Measurements from ENCODE around the gene ELMO3. TPM values are rescaled to one million over a fixed set of nuclear protein-coding genes. Genes with fewer than 3 reads are reported as not detected.

Gene ELMO3
- total RNA-seq, 4 donors from 2014 or later = 1.9 to 4.2 (median 3.1) TPM

- TF ChIP-seq, protein P1, sequence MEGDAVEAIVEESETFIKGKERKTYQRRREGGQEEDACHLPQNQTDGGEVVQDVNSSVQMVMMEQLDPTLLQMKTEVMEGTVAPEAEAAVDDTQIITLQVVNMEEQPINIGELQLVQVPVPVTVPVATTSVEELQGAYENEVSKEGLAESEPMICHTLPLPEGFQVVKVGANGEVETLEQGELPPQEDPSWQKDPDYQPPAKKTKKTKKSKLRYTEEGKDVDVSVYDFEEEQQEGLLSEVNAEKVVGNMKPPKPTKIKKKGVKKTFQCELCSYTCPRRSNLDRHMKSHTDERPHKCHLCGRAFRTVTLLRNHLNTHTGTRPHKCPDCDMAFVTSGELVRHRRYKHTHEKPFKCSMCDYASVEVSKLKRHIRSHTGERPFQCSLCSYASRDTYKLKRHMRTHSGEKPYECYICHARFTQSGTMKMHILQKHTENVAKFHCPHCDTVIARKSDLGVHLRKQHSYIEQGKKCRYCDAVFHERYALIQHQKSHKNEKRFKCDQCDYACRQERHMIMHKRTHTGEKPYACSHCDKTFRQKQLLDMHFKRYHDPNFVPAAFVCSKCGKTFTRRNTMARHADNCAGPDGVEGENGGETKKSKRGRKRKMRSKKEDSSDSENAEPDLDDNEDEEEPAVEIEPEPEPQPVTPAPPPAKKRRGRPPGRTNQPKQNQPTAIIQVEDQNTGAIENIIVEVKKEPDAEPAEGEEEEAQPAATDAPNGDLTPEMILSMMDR (IDR thresholded peaks at IDR 0.05) = no peak
- peak; percentile 96 for DNase-seq (ENCODE audit: low spot score)
- ATAC-seq (ENCODE audit: low FRiP score) = peak; percentile 79
These were observed 48.5 kb downstream of the ELMO3 start, which contains the start of gene FHOD1 for GRCh38 chr16:67247192-67248072. TSS of gene FHOD1 (minus strand) at chr16:67247481. CDS start at chr16:67247410, 71 bp downstream.

DNA sequence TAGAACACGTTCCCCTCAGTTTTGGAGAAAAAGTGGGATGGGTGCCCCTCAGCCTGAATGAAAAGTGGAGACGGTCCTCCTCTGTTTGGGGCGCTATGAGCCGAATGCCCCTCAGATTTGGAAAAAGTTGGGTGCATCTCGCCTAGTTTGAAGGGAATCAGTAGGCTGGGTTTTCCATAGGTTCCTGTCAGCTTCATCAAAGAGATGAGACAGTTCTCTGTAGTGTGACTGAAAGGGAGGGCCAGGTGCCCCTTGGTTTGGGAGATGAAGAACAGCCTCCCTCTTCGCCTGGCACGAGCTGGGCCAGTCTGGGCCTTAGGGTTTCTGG lies 49.1 kb downstream of the ELMO3 start:
- ATAC-seq (ENCODE audit: low FRiP score) = no peak
- TF ChIP-seq, protein P1 (IDR thresholded peaks at IDR 0.05) = no peak
- DNase-seq (ENCODE audit: low spot score) = no peak

GRCh38 chr16:67248401-67249177 lies 49.7 kb downstream of the ELMO3 start, which contains the start of gene SLC9A5:
TSS of gene SLC9A5 (plus strand) at chr16:67248979. CDS start at chr16:67249015, 36 bp downstream.
- ATAC-seq (ENCODE audit: low FRiP score) = no peak

DNA sequence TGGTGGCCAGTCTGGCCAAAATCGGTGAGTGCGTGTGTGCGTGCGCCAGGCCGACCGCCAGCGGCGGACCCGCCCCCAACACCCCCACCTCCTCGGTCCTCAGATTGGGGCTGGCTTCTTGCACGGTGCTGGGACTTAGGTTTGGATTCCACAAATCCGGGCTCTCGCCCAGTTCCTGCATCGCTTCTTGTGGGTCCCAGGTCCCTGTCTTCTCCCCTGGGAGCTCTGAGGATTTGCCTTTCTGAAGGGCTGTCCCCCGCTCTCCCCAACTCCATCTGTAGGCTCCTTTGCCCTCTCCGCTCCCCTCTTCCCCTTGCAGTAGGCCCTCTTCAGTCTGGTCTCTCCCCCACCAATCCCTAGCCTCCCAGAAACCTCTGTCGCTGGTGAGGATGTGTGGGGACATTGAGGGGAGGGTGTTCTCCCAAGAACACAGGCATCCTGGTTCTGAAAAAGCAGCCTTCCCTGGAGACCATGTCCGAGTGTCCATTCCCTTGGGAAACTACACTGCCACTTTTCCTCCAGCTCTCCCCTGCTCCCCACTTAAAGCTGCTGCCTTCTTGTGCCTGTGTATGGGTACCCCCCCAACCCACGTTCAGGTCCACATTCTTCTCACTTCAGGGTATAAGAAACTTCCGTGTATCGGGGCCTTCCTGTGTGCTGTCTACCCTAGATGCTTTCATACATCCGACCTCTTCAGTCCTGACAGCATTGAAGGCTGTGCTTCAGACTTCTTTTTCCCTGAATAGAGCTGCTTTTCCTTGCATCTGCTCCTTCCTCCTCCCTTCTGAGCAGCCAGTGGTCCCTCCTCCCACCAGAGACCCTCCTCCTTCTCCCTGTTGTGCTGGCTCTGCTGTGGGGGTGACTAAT lies 50.5 kb downstream of the ELMO3 start:
- ATAC-seq (ENCODE audit: low FRiP score) = no peak
- TF ChIP-seq, protein P1 (IDR thresholded peaks at IDR 0.05) = no peak
- DNase-seq (ENCODE audit: low spot score) = no peak

More at GRCh38 chr16:67248401-67249177, 49.7 kb downstream of the ELMO3 start, which contains the start of gene SLC9A5:
- no peak for DNase-seq (ENCODE audit: low spot score)
- TF ChIP-seq, protein P1 (IDR thresholded peaks at IDR 0.05) = no peak

GRCh38 chr16:67250045-67250327 lies 51.1 kb downstream of the ELMO3 start:
- TF ChIP-seq, protein P1 (IDR thresholded peaks at IDR 0.05) = no peak
- DNase-seq (ENCODE audit: low spot score) = no peak
- no peak for ATAC-seq (ENCODE audit: low FRiP score)

GRCh38 chr16:67252609-67253497 lies 53.9 kb downstream of the ELMO3 start:
- DNase-seq (ENCODE audit: low spot score) = no peak
- no peak for ATAC-seq (ENCODE audit: low FRiP score)
- TF ChIP-seq, protein P1 (IDR thresholded peaks at IDR 0.05) = no peak

All from omental fat pad (tissue), 4 donors.